OCI-LY3 (cell line): ENCODE measurements around the gene TRIL.

ENCODE experiments used
- CTCF ChIP-seq: fragments of 200-600, 300-600 bp; sonication (generic); IDR thresholded peaks from 2 replicates; pipeline ENCODE4 v1.5.1; 2014; ENCODE audit warnings: antibody characterized with exemption, low read length, low read depth
- EZH2phosphoT487 ChIP-seq: fragments of 200-600 bp; shearing (Covaris generic); IDR thresholded peaks from 2 replicates; pipeline ENCODE4 v1.6.1; 2018; ENCODE audit warnings: antibody characterized with exemption, mixed run types, low read depth

- TF ChIP-seq CTCF (no peak), EZH2phosphoT487 (no peak)
Measured at GRCh38 chr7:29003703-29004102, 45.6 kb upstream of the TRIL start.
